Activated CD8-positive, alpha-beta memory T cell treated with anti-CD3 and anti-CD28 coated beads, Interleukin-2, amount 50 U/mL, for 24 hours (primary cell): ENCODE results near the gene LTA.

Experiments
- DNase-seq: peaks from one replicate; pipeline ENCODE4 v3.0.0-alpha.2; 2020; ENCODE audit errors: extremely low read depth

LTA gene, protein sequence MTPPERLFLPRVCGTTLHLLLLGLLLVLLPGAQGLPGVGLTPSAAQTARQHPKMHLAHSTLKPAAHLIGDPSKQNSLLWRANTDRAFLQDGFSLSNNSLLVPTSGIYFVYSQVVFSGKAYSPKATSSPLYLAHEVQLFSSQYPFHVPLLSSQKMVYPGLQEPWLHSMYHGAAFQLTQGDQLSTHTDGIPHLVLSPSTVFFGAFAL

DNA sequence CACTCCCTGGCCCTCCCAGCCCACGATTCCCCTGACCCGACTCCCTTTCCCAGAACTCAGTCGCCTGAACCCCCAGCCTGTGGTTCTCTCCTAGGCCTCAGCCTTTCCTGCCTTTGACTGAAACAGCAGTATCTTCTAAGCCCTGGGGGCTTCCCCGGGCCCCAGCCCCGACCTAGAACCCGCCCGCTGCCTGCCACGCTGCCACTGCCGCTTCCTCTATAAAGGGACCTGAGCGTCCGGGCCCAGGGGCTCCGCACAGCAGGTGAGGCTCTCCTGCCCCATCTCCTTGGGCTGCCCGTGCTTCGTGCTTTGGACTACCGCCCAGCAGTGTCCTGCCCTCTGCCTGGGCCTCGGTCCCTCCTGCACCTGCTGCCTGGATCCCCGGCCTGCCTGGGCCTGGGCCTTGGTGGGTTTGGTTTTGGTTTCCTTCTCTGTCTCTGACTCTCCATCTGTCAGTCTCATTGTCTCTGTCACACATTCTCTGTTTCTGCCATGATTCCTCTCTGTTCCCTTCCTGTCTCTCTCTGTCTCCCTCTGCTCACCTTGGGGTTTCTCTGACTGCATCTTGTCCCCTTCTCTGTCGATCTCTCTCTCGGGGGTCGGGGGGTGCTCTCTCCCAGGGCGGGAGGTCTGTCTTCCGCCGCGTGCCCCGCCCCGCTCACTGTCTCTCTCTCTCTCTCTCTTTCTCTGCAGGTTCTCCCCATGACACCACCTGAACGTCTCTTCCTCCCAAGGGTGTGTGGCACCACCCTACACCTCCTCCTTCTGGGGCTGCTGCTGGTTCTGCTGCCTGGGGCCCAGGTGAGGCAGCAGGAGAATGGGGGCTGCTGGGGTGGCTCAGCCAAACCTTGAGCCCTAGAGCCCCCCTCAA is at the start of gene LTA:
TSS of gene LTA (plus strand) at position 249 of the 871 bp plus-strand sequence. CDS start at position 703, 454 bp downstream.
- DNase-seq, result no peak

DNA sequence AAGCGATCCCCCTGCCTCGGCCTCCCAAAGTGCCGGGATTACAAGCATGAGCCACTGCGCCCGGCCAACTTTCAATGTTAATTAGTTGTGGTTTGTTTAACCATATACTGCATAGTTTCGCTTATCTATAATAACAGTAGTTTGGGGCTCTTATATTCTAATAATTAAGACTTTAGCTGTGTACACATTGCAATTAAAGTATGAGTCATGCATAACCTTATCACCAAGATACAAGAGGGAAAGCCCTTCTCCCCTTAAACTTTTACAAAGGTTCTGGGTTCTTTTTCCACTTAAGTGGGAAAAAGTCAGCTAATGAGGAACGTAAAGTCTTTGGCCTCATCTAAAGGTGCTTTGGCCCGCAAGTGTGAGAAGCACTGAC is 46.5 kb upstream of the LTA start:
- DNase-seq, result no peak

DNA sequence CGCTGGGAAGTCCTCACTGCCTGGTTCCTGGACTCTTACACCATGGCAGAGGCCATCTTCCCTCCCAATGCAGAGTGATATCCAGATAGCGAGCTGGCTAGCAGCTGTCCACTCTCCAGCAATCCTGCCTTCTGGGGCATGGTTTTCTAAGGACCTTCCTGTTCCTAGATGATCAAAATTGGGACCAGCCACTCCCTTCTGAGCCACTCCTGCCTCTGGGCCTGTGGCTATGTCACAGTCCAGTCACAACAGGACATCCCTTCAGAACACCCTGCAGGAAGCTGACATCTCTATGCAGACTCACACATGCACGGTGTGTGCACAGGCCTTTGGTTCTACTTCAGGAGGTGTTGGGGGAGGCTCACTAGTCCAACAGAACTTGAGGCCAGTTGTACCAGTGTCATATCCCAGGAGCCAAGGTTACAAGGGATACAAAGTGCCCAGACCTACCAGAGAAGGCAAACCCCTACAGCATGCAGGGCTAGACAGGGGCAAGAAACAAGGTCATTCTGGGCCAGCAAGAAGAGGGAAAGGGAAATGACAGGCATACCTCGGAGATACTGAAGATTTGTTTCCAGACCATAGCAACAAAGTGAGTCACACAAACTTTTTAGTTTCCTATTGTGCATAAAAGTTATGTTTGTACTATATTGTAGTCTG is 46.0 kb upstream of the LTA start:
- DNase-seq, result no peak

DNA sequence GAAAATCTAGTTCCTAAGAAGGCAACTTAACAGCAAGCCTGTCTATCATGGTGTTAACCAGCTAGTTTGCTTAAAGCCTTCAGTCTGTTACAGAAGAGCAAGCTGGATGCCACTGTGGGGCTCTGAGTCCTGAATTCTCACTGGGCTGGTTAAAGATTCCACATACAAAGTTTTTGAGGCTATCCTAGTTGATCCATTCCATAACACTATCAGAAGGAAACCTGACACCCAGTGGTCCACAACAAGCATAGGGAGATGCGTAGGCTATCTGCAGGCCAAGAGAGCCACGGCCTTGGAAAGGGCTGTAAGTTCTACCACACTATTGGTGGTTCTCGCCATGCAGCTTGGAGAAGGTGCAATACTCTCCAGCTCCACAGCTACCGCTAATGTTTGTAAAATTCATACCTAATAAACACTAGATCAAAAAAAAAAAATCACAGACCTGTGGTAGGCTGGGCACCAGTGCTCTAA is 43.7 kb upstream of the LTA start:
- DNase-seq, result no peak

DNA sequence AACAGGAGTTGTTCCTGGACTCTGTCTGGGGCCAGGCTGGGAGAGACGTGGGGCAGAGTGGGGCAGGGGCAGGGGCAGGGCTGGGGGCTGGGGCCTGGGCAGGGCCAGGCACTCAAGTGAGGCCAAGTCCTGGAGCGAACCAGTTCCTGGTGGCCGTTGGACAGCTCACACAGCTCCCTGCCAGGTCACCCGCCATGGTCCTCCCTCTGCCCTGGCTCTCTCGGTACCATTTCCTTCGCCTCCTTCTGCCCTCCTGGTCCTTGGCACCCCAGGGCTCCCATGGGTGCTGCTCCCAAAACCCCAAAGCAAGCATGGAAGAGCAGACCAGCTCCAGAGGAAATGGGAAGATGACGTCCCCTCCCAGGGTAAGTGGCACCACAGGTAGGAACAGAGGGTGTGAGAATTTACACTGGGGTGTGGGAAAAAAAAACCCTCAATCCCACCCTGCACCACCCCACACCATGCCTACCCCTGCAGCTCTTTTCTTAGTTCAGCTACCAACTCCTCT is 43.2 kb upstream of the LTA start, which contains the start of gene MCCD1:
TSS of gene MCCD1 (plus strand) at position 142 of the 508 bp plus-strand sequence. CDS start at position 195, 53 bp downstream.
- no peak for DNase-seq

DNA sequence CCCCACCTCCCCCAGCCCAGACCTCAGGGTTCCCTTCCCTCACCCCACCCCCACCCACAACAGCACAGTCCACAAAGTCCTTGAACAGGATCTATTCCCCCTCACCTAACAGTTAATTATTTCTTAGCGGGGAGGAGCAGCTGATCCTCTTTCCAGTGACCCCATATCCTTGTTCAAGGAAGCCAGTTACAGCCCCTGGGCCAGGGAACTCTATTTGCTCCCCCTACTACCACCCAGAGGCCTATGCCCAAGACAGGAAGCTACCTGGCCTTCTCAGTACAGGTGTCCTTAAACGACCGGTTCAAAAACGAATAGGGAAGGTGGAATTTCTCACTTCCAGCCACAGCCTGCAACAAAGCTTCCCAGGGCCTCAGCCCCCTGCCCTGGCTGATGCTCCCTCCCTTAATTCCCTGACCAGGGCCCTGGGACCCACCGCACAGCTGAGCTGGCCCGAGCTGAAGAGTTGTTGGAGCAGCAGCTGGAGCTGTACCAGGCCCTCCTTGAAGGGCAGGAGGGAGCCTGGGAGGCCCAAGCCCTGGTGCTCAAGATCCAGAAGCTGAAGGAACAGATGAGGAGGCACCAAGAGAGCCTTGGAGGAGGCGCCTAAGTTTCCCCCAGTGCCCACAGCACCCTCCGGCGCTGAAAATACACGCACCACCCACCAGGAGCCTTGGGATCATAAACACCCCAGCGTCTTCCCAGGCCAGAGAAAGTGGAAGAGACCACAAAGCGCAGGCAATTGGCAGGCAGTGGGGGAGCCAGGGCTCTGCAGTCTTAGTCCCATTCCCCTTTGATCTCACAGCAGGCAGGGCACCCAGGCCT is 42.5 kb upstream of the LTA start:
- DNase-seq, result no peak

DNA sequence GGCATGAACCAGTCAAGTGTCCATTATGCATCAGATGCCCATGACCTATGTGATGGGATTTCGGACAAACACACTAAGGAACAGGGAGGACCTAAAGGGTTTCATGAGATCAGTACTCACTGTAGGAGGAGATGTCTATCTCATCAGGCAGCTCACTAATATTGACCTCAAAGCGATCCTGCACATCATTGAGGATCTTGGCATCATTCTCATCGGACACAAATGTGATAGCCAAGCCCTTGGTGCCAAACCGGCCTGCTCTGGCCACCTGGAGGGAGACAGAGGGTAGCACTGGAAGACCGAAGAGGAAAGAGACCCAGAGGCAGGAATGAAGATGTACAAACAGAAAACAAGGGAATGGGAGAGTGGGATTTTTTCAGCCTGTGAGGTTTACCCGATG is 41.4 kb upstream of the LTA start:
- DNase-seq, result no peak

DNA sequence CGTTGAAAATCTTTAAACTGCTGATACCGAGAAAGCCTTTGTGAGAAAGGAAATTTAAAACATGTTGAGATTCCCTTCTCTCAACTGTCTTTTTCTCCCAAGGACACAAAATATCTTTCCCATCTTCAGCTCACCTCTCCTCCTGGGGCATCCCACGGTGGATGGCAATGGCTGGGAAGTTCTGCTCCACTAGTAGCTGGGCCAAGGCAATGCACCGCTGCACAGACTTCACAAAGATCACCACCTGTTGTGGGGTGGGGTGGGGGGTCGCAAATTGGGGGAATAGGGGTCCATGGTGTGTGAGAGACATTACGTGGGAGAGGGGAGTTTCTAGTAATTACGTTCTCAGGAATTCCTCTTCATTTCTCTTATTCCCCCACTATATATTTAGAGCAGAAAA is 40.9 kb upstream of the LTA start:
- no peak for DNase-seq

DNA sequence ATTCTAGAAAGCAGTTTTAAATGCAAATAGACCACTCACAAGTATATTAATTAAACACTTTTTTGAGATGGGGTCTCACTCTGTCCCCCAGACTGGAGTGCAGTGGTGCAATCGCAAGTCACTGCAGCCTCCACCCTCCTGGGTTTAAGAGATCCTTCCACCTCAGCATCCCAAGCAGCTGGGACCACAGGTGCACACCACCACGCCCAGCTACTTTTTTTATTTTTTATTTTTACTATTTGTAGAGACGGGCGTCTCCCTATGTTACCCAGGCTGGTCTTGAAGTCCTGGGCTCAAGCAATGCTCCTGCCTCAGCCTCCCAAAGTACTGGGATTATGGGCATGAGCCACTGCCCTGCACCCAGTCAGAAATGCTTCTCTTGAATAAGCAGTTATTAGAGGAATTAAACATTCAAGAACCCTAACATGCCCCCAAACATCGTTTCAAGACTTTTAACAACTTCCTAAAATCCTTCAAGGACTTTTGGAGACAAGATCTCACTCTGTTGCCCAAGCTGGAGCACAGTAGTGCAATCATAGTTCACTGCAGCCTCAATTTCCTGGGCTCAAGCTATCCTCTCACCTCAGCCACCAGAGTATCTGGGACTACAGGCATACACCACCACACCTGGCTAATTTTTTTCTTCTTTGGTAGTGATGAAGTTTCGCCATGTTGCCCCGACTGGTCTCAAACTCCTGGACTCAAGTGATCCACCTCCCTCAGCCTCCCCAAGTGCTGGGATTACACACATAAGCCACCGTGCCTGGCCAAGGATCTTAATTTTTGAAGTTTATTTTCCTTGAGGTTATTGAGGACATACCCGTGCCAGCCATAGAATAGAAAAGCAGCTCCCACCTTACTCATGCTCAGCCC is 40.1 kb upstream of the LTA start:
- DNase-seq, result no peak

DNA sequence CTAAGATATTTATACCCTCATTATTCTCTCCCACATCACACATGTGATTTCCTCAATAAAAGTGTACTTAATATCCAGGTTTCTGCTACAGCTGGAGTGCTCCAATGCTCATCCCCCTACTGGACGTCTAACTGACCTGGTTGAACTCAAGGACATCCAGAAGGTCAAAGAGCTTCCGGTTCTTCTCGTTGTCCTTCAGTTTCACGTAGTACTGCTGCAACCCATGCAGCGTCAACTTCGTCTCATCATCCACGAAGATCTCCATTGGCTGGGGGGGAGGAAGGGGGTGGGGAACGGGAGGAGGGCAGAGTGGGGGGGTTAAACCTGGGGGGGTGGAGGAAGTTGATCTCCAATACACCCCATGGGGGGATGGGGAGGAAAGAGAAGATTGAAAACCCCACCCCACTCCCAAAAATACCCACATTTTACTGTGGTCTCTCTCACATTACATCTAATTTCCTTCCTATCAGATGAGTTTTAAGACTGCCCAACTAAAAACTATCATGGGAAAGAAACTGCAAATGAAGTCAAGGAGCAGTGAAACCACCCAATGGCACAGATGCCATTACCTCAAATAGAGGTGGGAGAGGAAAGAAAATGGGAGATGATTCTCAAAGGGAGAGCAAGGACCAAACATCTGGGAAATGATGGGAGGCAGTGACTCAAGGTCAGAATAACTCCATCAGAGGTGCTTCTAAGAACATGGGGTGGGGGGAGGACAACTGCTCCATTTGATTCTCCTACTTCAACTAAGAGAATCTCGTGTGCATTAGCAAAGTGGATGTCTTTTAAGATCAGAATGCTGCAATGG is 39.2 kb upstream of the LTA start:
- no peak for DNase-seq

DNA sequence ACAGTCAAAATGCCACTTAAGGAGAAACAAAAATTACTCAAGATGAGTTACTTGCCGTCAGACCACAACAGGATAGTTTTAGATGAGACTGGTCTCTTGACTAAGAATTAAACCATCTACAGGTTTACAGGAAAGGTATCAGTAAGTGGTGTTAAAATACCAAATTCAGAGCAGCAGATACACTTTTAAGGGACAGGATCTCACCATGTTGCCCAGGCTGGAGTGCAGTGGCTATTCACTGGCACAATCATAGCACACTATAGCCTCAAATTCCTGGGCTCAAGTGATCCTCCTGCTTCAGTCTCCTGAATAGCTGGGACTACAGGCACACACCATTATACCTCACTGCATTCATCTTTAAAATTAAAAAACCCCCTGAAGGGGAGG is 38.6 kb upstream of the LTA start:
- no peak for DNase-seq

DNA sequence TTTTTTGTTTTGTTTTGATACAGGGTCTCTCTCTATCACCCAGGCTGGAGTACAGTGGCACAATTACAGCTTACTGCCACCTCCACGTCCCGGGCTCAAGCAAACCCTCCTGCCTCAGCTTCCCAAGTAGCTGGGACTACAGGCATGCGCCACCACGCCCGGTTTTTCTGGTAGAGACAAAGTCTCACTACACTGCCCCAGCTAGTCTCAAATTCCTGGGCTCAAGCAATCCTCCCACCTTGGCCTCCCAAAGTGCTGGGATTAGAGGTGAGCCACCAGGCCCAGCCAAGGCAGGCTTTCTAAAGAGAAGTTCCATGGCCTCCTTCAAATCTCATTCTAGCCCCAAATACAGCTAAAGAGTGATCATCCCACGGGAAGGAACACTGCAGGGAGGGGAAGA is 38.1 kb upstream of the LTA start:
- no peak for DNase-seq

DNA sequence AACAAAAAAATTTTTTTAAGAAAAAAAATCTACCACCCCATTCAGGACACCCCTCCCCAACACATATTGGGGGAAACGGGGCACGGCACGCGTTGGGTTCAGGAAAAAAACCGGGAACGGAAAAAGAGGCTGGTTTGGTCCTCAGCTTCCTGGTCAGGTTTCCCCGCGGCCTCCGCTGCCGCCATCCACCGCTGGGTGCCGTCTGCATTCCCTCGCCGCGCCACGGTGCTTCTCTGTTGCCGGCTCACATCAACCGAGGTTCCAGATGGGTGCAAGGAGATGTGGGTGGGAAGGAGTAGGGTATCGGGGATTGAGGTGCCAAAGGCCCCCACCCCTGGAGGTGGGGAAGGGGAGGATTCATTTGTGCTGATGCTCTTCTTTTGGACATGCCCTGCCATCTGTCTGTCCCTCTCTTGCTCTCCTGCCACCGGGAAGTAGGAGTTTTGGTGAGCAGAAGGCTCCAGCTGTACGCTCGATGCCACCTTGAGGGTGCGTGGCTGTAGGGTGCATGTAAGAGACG is 37.5 kb upstream of the LTA start:
- DNase-seq, result no peak

DNA sequence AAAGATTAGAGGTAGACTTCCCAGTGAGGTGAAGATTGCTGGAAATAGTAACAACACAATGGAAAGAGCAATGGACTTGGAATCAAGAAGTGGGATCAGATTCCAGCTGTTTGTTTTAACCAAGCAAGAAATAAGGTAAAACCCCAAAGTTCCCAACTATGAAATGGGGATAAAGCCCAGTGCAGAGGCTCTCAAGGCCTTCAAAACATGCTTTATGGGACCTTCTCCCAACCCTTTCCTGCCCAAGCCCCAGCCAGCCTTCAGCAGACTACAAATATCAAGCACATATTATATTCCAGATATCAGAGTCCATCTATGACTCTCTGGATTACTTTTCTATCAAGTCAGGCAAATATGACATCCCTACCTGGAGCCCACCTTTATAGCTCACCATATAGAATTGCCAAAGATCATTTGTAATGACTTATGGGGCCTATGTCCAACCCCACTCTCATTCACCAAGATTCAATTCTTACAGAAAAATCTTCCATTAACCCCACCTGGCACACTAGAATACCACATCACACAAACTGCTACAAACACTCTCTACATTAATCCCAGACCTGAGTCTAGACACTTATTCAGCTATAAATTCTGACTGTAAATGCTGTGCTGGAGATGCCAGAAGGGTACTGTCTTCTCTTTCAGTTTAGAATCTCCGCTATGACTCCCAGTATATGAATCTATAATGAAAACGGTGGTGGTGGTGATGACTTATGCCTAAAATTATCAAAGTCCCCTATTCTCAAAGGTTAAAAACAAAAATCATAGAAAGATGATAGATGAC is 36.4 kb upstream of the LTA start:
- DNase-seq, result no peak

DNA sequence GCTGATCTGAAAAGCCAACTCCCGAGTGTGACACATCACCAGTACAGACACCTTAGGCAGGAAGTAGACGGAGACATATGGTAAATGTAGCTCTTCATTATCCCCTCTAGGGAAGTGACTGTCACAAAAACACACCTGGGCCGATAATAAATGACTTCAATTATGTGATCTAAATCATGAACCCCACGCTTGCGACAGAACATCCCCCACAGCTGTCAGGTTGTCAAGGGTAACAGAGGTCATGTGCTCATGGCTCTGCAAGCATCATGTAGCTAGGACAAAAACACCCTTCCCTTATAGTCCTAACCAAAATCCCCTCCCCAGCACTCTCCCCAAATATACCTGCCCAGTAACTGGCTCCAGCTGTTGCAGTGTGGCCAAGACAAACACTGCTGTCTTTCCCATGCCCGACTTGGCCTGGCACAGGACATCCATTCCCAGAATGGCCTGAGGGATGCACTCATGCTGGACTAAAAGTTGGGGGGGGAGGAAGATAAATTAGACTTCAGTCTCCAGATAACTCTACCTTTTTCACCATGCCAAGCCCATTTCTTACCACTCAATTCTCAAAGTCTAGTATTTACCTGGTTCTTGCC is 33.2 kb upstream of the LTA start:
- DNase-seq, result no peak

DNA sequence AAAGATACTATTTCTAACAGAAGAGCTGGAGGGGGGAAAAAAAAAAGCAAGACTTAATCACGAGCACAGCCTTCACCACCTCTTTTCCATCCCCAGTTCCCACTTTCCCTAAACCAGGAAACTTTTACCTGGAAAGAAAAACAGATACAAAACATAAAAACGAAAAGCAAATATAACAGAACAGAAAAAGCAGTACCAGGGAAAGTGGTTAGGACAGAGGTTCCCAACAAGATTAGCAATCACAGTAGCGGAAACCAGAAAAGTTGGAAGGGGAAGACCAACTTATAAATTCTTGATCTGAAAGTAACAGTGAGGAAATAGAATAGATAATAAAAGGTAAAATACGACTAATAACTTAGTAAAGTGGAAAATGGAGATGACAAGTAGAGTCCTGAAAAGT is 31.4 kb upstream of the LTA start:
- DNase-seq, result no peak

DNA sequence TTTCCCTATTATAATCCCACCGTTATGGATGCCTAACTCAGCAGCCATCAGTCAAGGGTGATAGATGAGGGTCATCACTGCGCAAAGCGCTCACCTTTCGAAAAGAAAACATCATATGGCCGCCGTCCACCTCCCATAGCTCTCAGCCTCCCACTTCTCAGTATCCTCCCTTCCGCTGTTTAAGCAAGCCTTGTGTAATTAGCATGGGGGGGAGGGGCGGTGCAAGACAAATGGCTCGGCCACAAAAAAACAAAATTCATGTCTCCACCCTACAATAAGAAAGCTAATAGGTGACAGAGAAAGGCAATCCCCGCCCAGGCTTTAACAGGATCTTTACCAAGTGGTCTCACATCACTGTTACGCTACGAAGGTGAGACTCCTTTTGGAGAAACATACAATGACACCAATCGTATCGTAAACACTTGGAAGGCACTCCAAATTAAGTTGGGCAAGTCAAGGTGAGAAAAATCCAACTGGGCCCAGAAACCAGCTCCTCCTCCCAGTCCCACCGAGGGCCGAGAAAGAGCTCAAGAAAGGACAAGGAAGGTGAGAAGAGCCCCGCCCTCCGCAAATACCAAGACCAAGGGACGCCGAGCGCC is 30.9 kb upstream of the LTA start:
- DNase-seq, result no peak
